ENCODE results near the gene PSMG1.
"Not testable (repeated sequence)": the region's sequence is repeated elsewhere in the genome, so short reads cannot be mapped to it uniquely, and the experiment has no call there.

The PSMG1 gene

GRCh38 chr21:39188521-39189139, 5.4 kb upstream of the PSMG1 start:
- DNase-seq: no peak

GRCh38 chr21:39187141-39187540, 3.9 kb upstream of the PSMG1 start:
- no peak for DNase-seq

DNA sequence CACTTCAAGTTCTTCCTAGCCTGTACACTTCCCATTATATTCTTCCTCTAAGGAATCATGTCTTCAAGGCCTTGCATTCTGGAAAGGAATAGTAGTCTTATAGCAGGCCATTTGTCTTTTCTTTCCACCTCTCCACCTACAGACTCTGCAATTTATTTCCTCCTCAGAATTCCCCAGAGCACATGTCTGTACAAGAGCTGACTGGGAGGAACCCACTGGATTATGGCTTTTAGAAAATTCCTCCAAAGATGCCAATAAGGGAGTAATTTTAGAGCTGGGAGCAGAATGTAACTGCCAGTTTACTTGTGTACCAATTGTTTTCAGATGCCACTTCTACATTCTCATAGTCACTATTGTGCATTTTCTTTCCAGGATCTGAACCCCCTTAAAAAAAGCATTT, 3.4 kb upstream of the PSMG1 start:
- no peak for DNase-seq

- DNase-seq: no peak
Observed at GRCh38 chr21:39185157-39185556, 1.9 kb upstream of the PSMG1 start.

- DNase-seq: no peak
Observed at GRCh38 chr21:39184050-39184980, 1.1 kb upstream of the PSMG1 start.

DNA sequence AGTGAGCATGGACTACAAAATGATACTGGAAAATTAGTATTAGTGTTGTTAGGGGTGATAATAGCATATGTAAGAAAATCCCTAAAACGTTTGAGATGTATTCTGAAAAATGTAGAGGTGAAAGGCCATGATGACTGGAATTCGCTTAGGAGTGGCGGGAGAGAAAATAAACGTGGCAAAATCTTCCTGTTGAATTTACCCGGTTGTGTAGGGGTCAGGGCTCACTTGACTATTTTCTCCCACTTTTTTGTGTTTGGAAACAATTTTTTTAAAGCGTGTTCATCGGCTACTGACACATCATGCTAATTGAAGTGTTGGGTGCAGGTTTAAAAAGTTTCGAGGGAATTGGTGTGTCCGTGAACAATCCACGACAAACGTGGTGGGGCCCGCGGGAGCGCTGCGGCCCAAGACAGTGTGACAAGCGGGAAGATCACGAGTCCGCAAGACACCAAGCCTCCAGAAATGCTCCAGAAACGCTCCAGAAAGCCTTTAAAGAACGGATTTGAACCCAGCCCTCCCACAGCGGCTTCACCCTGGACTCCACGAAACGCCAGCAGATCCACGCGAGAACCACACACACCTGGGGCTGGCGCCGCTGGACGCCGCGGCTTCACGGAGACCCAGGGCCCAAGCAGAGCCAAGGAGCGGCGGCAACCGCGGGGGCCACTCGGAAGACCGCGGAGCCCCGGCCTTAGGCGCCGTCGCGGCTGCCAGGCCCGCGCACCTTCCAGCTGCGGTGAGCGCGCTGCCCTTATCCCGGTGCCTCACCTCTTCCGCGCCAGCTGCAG, 573 bp downstream of the PSMG1 start:
- no peak for DNase-seq

DNA sequence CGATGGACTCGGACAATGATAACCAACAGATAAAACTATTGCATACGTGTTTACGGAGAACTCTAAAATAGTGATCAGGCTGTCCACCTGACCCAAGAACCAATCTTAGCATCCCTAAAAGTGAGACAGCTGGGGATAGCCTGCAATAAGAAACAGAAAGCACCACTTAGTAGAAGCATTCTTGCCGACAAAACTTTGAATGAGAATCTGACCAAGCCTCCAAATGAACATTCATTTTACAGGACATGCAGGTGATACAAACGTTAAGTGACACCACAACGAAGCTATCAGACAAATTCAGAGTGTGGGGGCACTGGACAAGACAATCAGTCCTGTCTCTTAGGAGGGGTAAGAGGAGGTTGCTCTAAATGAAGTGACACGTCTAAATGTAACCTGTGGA, 1.2 kb downstream of the PSMG1 start:
- no peak for DNase-seq

DNA sequence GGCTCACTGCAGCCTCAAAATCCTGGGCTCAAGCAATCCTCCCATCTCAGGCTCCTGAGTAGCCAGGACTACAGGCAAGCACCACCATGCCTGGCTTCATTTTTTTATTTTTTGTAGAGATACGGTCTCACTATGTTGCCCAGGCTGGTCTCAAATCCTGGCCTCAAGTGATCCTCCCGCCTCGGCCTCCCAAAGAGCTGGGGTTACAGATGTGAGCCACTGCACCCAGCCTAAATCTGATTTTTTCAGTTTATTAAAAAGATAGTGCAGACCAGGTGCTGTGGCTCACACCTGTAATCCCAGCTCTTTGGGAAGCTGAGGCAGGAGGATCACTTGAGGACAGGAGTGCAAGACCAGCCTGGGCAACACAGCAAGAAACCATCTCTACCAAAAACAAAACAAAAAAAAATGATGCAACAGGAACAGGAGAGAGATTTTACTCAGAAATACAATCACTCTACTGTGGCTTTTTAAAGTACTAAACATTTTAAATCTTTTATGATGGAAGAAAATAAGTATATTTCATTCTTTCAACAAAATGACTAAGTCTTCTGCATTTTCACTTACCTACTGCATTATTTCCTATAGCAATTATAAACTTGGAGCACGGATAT, 1.9 kb downstream of the PSMG1 start:
- DNase-seq: no peak

- DNase-seq: no peak
Observed at GRCh38 chr21:39180429-39181019, 2.7 kb downstream of the PSMG1 start.

GRCh38 chr21:39178421-39178820, 4.8 kb downstream of the PSMG1 start:
- DNase-seq: no peak

DNA sequence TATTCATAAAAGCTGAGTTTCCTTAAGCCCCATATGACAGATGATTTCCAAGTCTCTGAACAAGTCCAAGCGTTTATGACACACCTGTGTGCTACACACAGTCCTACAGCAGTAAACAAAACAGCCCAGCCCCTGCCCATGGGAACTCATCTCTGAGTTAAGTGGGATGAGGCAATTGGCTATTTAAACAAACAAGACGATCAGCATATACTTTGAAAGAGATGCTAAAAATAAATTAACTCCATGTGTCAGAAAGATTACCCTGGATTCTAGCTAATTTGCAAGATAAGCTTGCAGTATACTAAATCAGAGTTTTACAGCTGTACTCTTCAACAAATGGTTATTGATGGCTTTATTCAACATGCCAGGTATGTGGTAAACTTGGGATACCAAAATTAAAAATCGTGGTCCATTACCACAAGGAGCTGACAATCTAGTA, 7.0 kb downstream of the PSMG1 start:
- DNase-seq: no peak

DNA sequence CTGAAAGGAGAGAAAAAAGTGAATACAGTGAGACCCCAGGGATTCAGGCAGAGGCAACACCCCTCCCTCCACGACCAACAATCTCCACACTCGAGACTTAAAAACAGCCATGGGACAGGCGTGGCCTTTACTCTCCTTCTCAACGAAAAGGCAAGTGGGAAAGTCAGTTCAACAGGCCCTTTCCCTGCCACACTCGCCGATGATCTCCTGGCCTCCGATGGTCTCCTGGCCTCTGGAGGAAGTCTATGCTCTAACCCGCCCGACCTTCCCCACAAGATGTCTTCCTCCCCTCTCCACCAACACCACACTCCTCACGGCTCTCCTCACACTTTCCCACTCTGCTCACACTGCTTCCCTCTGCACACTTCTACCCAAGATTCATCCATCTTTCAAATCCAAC, 7.6 kb downstream of the PSMG1 start:
- DNase-seq: no peak

DNA sequence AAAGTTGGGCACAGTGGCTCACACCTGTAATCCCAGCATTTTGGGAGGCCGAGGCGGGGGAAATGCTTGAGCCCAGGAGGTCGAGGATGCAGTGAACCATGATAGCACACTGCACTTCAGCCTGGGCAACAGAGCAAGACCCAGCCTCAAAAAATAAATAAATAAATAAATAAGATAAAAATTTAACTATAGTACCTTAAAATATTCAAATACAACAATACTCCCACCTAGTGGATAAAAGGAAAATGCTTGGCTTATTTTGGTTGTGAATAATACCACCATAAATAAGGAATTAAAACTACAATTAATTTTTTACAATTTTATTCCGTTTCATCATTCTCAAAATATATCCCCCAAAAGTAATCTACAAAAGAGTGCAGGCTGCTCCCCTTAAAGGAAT, 8.1 kb downstream of the PSMG1 start:
- DNase-seq: no peak

DNA sequence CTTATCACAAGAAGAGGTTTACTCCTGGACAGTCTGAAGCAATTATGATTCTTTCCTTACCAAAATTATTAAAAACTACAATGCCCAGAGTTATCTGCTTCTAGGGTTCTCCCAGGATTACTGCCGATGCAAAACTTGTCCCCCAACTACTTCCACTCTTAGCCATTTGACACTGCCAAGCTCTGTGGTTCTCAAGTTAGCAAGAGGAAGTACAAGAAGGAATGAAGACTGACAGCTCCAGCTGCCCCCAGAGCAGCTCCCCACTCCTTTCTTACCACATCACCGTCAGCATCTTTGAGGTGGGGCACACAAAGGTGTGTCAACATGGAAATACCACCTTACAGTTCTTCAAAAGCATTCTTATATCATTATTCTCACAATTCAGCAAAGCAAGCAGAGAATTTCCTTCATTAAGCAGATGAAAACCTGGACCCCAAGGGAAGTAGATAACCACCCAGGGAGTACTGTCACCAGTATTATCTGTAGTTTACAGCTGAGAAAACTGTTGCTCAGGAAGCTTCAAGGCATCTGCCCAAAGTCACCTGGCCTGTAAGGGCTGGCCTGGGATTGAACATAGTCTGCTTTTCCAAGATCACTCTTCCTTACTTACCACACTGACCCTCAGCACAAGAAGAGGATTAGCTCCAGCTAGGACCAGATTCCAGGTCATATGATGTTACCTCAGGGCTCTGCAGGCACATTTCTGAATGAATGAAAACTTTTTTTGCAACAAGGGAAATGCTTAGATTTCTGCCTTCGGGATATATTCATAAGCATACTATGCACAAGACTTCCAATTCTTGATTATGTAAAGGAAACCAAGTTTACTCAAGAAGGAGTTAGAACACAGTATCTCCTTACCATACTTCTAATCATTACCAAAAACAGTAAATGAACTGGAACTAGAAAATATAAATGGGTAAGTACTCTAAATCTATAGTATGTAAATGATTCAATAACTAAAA, 9.3 kb downstream of the PSMG1 start:
- DNase-seq: no peak

DNA sequence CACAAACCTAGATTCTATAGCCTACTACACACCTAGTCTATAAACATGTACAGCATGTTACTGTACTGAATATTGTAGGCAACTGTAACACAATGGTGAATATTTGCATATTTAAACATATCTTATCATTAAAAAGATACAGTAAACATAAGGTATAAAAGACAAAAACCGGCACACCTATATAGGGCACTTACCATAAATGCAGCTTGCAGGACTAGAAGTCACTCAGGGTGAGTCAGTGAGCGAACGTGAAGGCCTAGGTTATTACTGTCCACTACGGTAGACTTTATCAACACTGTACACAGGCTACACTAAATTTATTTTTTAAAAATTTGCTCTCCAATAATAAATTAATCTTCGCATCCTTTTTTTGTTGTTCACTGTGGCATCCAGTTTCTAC, 13.3 kb downstream of the PSMG1 start:
- no peak for DNase-seq

GRCh38 chr21:39168800-39169199, 14.5 kb downstream of the PSMG1 start:
- no peak for DNase-seq

DNA sequence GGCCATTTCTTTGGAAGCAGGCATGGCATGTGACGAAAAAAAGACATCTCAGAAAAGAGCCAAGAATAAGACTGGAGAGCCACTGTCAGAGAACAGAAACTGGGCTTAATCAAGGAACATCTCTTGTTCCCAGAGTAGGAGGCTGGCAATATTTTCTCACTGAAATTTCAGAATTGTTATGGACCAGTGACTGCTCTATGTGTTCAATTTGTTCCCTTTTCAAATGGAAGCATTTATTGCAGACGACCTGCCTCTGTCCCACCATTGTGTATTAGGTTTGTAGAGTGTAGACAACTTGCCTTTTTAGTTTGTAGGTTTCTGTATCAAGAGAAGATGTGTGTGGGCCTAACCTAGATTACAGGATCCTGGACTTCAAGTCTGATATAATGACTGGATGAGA, 18.7 kb downstream of the PSMG1 start:
- DNase-seq: no peak

DNA sequence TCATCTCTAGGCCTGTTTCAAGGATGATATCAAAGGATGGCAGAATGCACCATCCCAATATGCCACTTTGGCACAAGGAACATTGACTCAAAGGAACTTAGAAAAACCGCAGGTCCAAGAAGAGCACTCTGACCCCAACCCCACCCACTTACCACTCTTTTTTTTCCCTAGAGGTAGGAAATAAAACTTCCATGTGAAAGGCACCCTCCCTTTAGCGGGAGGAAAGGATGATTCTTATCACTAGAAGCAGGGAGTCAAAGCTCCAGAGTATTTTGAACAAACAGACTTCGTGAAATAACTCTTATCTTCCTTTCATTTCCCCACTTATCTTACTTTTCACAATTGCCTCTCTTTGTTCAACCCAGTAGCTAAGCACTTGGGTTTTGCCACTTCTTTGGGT, 22.2 kb downstream of the PSMG1 start:
- no peak for DNase-seq

DNA sequence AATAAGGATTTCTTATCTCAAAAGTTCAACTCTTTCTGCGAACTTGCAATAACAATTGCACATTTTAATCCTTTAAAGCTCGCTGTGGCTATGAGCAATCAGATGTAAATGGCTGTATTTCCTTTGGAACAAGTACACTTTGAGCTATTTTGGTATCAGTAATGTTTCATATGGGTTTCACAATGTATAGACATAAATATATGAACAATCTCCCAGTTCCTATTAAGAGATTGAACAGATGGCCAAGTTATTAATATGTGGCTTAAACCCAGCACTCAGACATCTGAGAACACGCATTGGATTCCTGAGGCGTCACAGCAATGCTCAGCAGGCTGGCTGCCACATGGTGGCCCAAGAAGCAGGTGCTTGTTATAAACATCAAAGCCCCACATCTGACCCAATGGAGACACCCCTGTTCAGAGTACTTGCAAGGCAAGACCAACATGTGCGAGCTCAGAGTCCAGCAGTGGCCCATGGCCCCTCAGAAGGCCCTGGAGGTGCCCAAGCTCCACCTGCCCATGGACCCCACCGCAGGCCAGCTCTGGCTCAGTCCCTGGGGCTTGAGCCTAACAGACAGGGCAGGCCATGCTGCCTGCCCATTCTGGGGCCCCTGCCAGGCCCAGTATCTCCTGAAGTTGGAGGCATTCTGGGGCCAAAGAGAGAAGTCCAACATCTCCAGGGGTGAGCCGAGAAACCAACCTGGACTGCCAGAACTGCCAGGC, 23.7 kb downstream of the PSMG1 start:
- no peak for DNase-seq

DNA sequence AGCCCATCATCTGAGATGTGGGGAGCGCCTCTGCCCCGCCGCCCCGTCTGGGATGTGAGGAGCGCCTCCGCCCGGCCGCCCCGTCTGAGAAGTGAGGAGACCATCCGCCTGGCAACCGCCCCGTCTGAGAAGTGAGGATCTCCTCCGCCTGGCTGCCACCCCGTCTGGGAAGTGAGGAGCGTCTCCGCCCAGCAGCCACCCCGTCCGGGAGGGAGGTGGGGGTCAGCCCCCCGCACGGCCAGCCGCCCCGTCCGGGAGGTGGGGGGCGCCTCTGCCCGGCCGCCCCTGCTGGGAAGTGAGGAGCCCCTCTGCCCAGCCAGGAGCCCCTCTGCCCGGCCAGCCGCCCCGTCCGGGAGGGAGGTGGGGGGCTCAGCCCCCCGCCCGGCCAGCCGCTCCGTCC, 26.0 kb downstream of the PSMG1 start:
- DNase-seq: not testable (repeated sequence)

DNA sequence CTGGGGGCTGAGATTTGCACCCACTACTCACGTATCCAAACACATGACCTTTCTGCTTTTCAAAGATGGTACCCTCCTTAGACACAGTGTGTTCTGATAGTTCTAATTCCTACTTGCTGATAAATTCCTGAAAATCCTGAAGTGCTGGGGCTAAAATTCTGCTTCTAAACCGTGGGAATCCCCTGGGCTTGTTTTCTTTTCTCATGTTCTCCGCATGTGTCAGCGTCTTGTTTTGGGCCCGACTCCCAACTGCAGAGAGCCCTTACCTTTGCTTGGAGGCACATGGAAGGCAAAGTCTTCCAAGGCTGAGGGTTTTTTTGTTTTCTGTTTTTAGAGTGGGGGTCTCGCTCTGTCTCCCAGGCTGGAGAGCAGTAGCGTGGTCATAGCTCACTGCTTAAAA, 27.2 kb downstream of the PSMG1 start:
- no peak for DNase-seq

All from activated CD4-positive, CD25-positive, alpha-beta regulatory T cell treated with anti-CD3 and anti-CD28 coated beads, Interleukin-2, amount 50 U/mL, for 72 hours (primary cell).